GM23248 (cell line): Measurements from ENCODE around the gene DENND4C. TPM values are rescaled to one million over a fixed set of nuclear protein-coding genes. Genes with fewer than 3 reads are reported as not detected.
A peak's percentile ranks its signal among the peaks of the same experiment; 100 is the strongest.

ENCODE experiments used
- DNase-seq: peaks from one replicate; pipeline ENCODE4 v3.0.0-alpha.2; 2015
- H2AFZ ChIP-seq: fragments of 200-600 bp; sonication (generic); 2 replicates; pipeline ENCODE4 v1.6.1; 2016; ENCODE audit warnings: antibody characterized with exemption
- H3F3A ChIP-seq: fragments of 200-600 bp; sonication (generic); 2 replicates; pipeline ENCODE4 v1.6.1; 2016; ENCODE audit warnings: mild to moderate bottlenecking, antibody characterized with exemption, mixed run types; ENCODE audit not compliant: insufficient read depth
- H3K27ac ChIP-seq: fragments of 200-600 bp; sonication (generic); 2 replicates; pipeline ENCODE4 v1.5.1; 2016; ENCODE audit warnings: mild to moderate bottlenecking
- H3K27me3 ChIP-seq: fragments of 200-600 bp; sonication (generic); replicated peaks from 2 replicates; pipeline ENCODE4 v1.6.1; 2016; ENCODE audit warnings: mild to moderate bottlenecking; ENCODE audit not compliant: insufficient read depth
- H3K36me3 ChIP-seq: fragments of 200-600 bp; sonication (generic); 2 replicates; pipeline ENCODE4 v1.6.1; 2016; ENCODE audit warnings: low read depth, mild to moderate bottlenecking
- H3K4me1 ChIP-seq: fragments of 200-600 bp; sonication (generic); 2 replicates; pipeline ENCODE4 v1.6.1; 2016; ENCODE audit warnings: mild to moderate bottlenecking; ENCODE audit not compliant: insufficient read depth
- H3K4me2 ChIP-seq: fragments of 200-600 bp; sonication (generic); one replicate; pipeline ENCODE4 v1.6.1; 2016; ENCODE audit warnings: mild to moderate bottlenecking; ENCODE audit not compliant: unreplicated experiment
- H3K4me3 ChIP-seq: fragments of 200-600 bp; sonication (generic); 2 replicates; pipeline ENCODE4 v1.5.1; 2016; ENCODE audit warnings: mild to moderate bottlenecking
- H3K79me2 ChIP-seq: fragments of 200-600 bp; sonication (generic); 2 replicates; pipeline ENCODE4 v1.6.1; 2016; ENCODE audit warnings: mild to moderate bottlenecking; ENCODE audit not compliant: insufficient read depth
- H3K9ac ChIP-seq: fragments of 200-600 bp; sonication (generic); 2 replicates; pipeline ENCODE4 v1.6.1; 2016; ENCODE audit warnings: mild to moderate bottlenecking
- H3K9me2 ChIP-seq: fragments of 200-600 bp; sonication (generic); 2 replicates; pipeline ENCODE4 v1.6.1; 2016; ENCODE audit warnings: mixed run types, mild to moderate bottlenecking, moderate library complexity; ENCODE audit not compliant: insufficient read depth
- H3K9me3 ChIP-seq: fragments of 200-600 bp; sonication (generic); one replicate; pipeline ENCODE4 v1.6.1; 2017; ENCODE audit warnings: low read depth
- H4K20me1 ChIP-seq: fragments of 200-600 bp; sonication (generic); 2 replicates; pipeline ENCODE4 v1.6.0; 2016; ENCODE audit not compliant: insufficient read depth
- EZH2 ChIP-seq: fragments of 200-600 bp; sonication (generic); IDR thresholded peaks from 2 replicates; pipeline ENCODE4 v1.6.1; 2018; ENCODE audit warnings: antibody characterized with exemption, mild to moderate bottlenecking; ENCODE audit not compliant: insufficient read depth, poor library complexity, severe bottlenecking
- EZH2phosphoT487 ChIP-seq: fragments of 200-600 bp; sonication (generic); IDR thresholded peaks from 2 replicates; pipeline ENCODE4 v1.6.1; 2018; ENCODE audit warnings: antibody characterized with exemption, moderate library complexity, mild to moderate bottlenecking, low read depth; ENCODE audit not compliant: insufficient read depth
- WGBS, 2 experiments: methylation state at CpG; one replicate each; pipeline ENCODE4 v1.1.6; 2015 to 2017; ENCODE audit warnings: low lambda C conversion rate in 2 of 2, low coverage in 1 of 2; ENCODE audit errors: missing lambda C conversion rate in 2 of 2; 5-methylcytosine and 5-hydroxymethylcytosine counted together
- in situ Hi-C: fragments of 300-500 bp; cut with MboI; formaldehyde crosslinking; loops from 2 replicates; pipeline ENCODE4 v1.15.0; 2020
- polyA plus RNA-seq: library from polyadenylated mRNA; unstranded; fragments of >200 nt; fragmentation: Nextera tagmentation; extraction: Ambion mirVana; gene quantifications from 2 replicates; pipeline ENCODE4 v1.2.1, GENCODE V29; 2016
- total RNA-seq: library from RNA; depleted of rRNA; stranded (reverse); fragments of >200 nt; shearing (Covaris generic); gene quantifications from 2 replicates; pipeline ENCODE4 v1.2.3, GENCODE V29; 2014

The DENND4C gene
- total and polyA plus RNA-seq, 2 experiments from 2014 or later = 11.8 to 28.9 TPM

GRCh38 chr9:19342947-19343346 is 112.5 kb downstream of the DENND4C start:
- WGBS, 2 experiments = 76 to 90% methylated on average over 2 of the region's 2 CpGs
- no peaks in the 10 kb centered on the region for H3K4me1 ChIP-seq
- no peaks in the 10 kb centered on the region for H3K27me3 ChIP-seq
- no peaks in the 10 kb centered on the region for H3K9me3 ChIP-seq
- H3K36me3 ChIP-seq = peaks cover 21% of the 10 kb centered on the region
- H3K27ac ChIP-seq = no peak overlapping the region
- H3K9ac ChIP-seq = no peak overlapping the region
- no peaks in the 10 kb centered on the region for H3K79me2 ChIP-seq
- H4K20me1 ChIP-seq = no peaks in the 10 kb centered on the region
- no peaks in the 10 kb centered on the region for H3K9me2 ChIP-seq
- no peak overlapping the region for H2AFZ ChIP-seq
- in situ Hi-C loops = no loop called here
- H3K4me3 ChIP-seq = no peak overlapping the region
- DNase-seq = no peak
- TF ChIP-seq EZH2phosphoT487 (no peak), EZH2 (no peak)
- no peaks in the 10 kb centered on the region for H3F3A ChIP-seq
- H3K4me2 ChIP-seq = no peak overlapping the region

GRCh38 chr9:19358701-19359100 is 128.2 kb downstream of the DENND4C start:
- in situ Hi-C loops = no loop called here
- WGBS, 2 experiments = 95 to 97% methylated on average over 3 of the region's 3 CpGs
- TF ChIP-seq EZH2phosphoT487 = no peak
- TF ChIP-seq EZH2 = no peak
- H2AFZ ChIP-seq = no peak overlapping the region
- no peaks in the 10 kb centered on the region for H3K79me2 ChIP-seq
- H3F3A ChIP-seq = no peaks in the 10 kb centered on the region
- H3K9ac ChIP-seq = no peak overlapping the region
- peaks cover 46% of the 10 kb centered on the region for H3K36me3 ChIP-seq
- no peak overlapping the region for H3K4me2 ChIP-seq
- H4K20me1 ChIP-seq = no peaks in the 10 kb centered on the region
- no peak overlapping the region for H3K27ac ChIP-seq
- no peaks in the 10 kb centered on the region for H3K9me2 ChIP-seq
- H3K9me3 ChIP-seq = no peaks in the 10 kb centered on the region
- H3K27me3 ChIP-seq = no peaks in the 10 kb centered on the region
- no peaks in the 10 kb centered on the region for H3K4me1 ChIP-seq
- no peak for DNase-seq
- H3K4me3 ChIP-seq = no peak overlapping the region

GRCh38 chr9:19369107-19369506 is 138.6 kb downstream of the DENND4C start:
- TF ChIP-seq EZH2phosphoT487 (no peak), EZH2 (no peak)
- 0 out of 2 replicates have a peak, but pooled peaks cover 5% of the 10 kb centered on the region for H3K4me1 ChIP-seq
- no peak for DNase-seq
- H3K27ac ChIP-seq = no peak overlapping the region
- H3K9me2 ChIP-seq = no peaks in the 10 kb centered on the region
- no peaks in the 10 kb centered on the region for H3K27me3 ChIP-seq
- no peak overlapping the region for H3K9ac ChIP-seq
- no peak overlapping the region for H2AFZ ChIP-seq
- H3K79me2 ChIP-seq = no peaks in the 10 kb centered on the region
- no peak overlapping the region for H3K4me2 ChIP-seq
- H3K36me3 ChIP-seq = peaks cover 10% of the 10 kb centered on the region
- H3K4me3 ChIP-seq = no peak overlapping the region
- in situ Hi-C loops = no loop called here
- H3F3A ChIP-seq = peaks cover 44% of the 10 kb centered on the region
- no peaks in the 10 kb centered on the region for H4K20me1 ChIP-seq
- H3K9me3 ChIP-seq = no peaks in the 10 kb centered on the region
- 91 to 94% methylated on average over 2 of the region's 2 CpGs for WGBS, 2 experiments

GRCh38 chr9:19371942-19372341 is 141.4 kb downstream of the DENND4C start:
- Histone ChIP-seq H3K27ac (peak overlapping the region; percentile 14; the same call in 1 of the 2 replicates), H3K9ac (no peak overlapping the region), H3K4me1 (peaks cover 24% of the 10 kb centered on the region), H3K4me2 (no peak overlapping the region), H3K27me3 (no peaks in the 10 kb centered on the region), H3K36me3 (peaks cover 37% of the 10 kb centered on the region), H3F3A (peaks cover 73% of the 10 kb centered on the region), H2AFZ (no peak overlapping the region), H3K4me3 (no peak overlapping the region), H4K20me1 (no peaks in the 10 kb centered on the region; the same call in 1 of the 2 replicates), H3K79me2 (peaks cover 2% of the 10 kb centered on the region), H3K9me3 (no peaks in the 10 kb centered on the region), H3K9me2 (no peaks in the 10 kb centered on the region)
- in situ Hi-C loops = no loop called here
- 52% methylated on average over 5 of the region's 5 CpGs for WGBS, 2 experiments
- no peak for TF ChIP-seq EZH2phosphoT487
- TF ChIP-seq EZH2 = no peak
- DNase-seq = peak; percentile 28

- Histone ChIP-seq H3K27me3 (no peaks in the 10 kb centered on the region), H4K20me1 (no peaks in the 10 kb centered on the region; the same call in 1 of the 2 replicates), H3K27ac (peak overlapping the region; percentile 14; the same call in 1 of the 2 replicates), H3K4me2 (no peak overlapping the region), H3K79me2 (peaks cover 8% of the 10 kb centered on the region), H3F3A (peaks cover 79% of the 10 kb centered on the region), H2AFZ (no peak overlapping the region), H3K9ac (no peak overlapping the region), H3K4me3 (no peak overlapping the region), H3K9me3 (no peaks in the 10 kb centered on the region), H3K9me2 (no peaks in the 10 kb centered on the region), H3K36me3 (peaks cover 44% of the 10 kb centered on the region), H3K4me1 (peaks cover 30% of the 10 kb centered on the region)
- TF ChIP-seq EZH2phosphoT487 (no peak), EZH2 (no peak)
- no peak for DNase-seq
- in situ Hi-C loops = no loop called here
- WGBS, 2 experiments = 96 to 100% methylated on average over 8 of the region's 8 CpGs
Observed at GRCh38 chr9:19372567-19372966, 142.1 kb downstream of the DENND4C start.
